ENCODE measurements around the gene NUS1.
"Not testable (repeated sequence)": the region's sequence is repeated elsewhere in the genome, so short reads cannot be mapped to it uniquely, and the experiment has no call there.

The NUS1 gene

DNA sequence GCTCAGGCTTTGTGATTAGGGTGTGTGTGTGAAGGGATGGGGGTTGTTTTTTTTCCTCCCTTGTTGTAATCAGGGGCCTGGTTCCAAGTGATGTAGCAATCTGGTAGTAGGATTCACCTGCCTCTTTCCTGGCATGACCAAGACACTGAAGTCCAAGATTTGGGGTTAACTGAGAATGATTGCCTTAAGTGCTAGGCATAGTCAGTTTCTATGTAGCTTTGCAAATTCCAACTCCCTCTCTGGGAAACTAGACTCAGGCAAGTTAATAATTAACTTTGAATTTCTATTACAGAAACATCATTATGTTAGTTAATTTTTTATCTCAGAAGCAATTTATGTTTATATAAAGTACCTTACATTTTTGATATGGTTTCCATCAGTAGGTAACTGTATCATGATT is 43.6 kb downstream of the NUS1 start:
- DNase-seq (ENCODE audit: low read depth): no peak

DNA sequence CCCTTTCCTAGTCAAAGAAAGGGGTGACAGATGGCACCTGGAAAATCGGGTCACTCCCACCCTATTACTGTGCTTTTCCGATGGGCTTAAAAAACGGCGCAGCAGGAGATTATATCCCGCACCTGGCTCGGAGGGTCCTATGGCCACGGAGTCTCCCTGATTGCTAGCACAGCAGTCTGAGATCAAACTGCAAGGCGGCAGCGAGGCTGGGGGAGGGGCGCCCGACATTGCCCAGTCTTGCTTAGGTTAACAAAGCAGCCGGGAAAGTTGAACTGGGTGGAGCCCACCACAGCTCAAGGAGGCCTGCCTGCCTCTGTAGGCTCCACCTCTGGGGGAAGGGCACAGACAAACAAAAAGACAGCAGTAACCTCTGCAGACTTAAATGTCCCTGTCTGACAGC is 46.3 kb downstream of the NUS1 start:
- not testable (repeated sequence) for DNase-seq (ENCODE audit: low read depth)

GRCh38 chr6:117728626-117729025 is 53.4 kb downstream of the NUS1 start:
- DNase-seq (ENCODE audit: low read depth): no peak

DNA sequence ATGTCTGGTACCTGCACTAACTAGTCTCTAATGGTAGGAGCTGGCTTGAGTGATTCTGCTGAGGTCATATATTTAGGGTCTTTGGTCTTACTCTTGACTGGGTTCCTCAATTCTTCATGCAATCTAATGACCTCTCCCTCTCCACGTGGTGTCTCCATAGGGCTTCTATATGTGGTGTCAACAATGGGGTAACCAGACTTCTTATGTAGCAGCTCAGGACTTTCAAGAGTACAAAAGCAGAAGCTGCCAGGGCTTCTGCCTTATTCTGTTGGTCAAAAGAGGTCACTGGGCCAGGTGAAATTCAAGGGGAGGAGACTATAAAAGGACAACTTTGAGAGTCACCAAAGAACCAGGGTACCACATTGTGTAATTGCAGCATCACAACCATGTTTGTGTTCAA is 54.3 kb downstream of the NUS1 start:
- no peak for DNase-seq (ENCODE audit: low read depth)

GRCh38 chr6:117733341-117733740 is 58.1 kb downstream of the NUS1 start:
- no peak for DNase-seq (ENCODE audit: low read depth)

DNA sequence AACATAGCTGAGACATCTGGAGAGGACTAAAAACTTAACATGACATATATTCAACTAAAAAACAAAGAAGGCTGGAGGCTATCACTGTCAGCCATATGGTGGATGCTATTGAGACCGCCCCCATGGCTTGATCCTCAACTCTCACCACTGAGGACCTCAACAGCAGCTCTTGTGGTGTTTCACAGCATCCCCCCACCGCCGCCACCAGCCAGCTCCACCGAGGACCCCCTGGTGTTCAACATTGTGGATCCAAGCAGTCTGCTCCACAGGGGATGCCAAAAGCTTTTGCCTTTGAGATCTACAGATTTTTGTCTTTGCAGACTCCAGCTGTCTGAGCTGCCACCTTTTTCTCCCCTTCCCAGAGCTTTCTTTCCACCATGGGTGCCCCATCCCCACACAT is 64.6 kb downstream of the NUS1 start:
- no peak for DNase-seq (ENCODE audit: low read depth)

DNA sequence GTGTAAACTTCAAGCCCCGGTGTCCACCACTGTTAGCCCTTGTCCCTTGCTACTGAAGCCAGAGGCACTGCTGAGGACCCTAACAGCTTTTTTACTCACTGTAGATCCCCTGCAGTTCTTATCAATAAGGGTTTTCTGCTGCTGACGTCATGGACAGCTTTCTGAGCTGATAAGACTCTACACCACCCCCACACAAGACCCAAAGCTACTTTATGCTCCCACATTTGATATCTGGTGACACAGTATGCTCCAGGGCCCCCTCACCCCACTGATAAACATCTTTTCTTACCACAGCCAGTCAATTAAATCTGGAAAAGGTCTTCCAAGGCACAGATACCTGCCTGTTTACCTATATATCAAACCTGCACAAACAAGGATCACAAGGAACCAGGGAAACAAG is 65.3 kb downstream of the NUS1 start:
- no peak for DNase-seq (ENCODE audit: low read depth)

- not testable (repeated sequence) for DNase-seq (ENCODE audit: low read depth)
Observed at GRCh38 chr6:117750675-117751074, 75.4 kb downstream of the NUS1 start.
